ENCODE results near the gene TSPAN9. TPM values are rescaled to one million over a fixed set of nuclear protein-coding genes. Genes with fewer than 3 reads are reported as not detected.

TSPAN9 gene
- total RNA-seq, 4 donors from 2014 or later: 27.9 to 49.1 (median 42.0) TPM

- intact Hi-C loops (cut with DNase I; ENCODE audit: low total_unique reads): loop anchor here (10.0 kb wide), 1 partner anchor 57 kb away; no protein-coding TSS in a partner anchor
- no peak overlapping the region for H3K4me3 ChIP-seq (ENCODE audit: low read depth, poor library complexity, severe bottlenecking)
- no peak for DNase-seq (ENCODE audit: low spot score in 2 of 2)
- WGBS, 2 donors: 89 to 93% methylated on average over 10 of the region's 10 CpGs
- TF ChIP-seq CTCF (IDR thresholded peaks at IDR 0.05) (no peak), POLR2A (IDR thresholded peaks at IDR 0.05) (no peak)
Measured at GRCh38 chr12:3192221-3192620, 115.0 kb downstream of the TSPAN9 start.

GRCh38 chr12:3193131-3193530 lies 116.0 kb downstream of the TSPAN9 start:
- no peak overlapping the region for H3K4me3 ChIP-seq (ENCODE audit: low read depth, poor library complexity, severe bottlenecking)
- TF ChIP-seq CTCF (IDR thresholded peaks at IDR 0.05) (no peak), POLR2A (IDR thresholded peaks at IDR 0.05) (no peak)
- intact Hi-C loops (cut with DNase I; ENCODE audit: low total_unique reads): loop anchor here (10.0 kb wide), 1 partner anchor 58 kb away; no protein-coding TSS in a partner anchor
- 94 to 95% methylated on average over 7 of the region's 7 CpGs for WGBS, 2 donors
- DNase-seq (ENCODE audit: low spot score in 2 of 2): no peak

- TF ChIP-seq POLR2A (IDR thresholded peaks at IDR 0.05) (no peak), CTCF (IDR thresholded peaks at IDR 0.05) (no peak)
- no peak overlapping the region for H3K4me3 ChIP-seq (ENCODE audit: low read depth, poor library complexity, severe bottlenecking)
- intact Hi-C loops (cut with DNase I; ENCODE audit: low total_unique reads): loop anchor here (10.0 kb wide), 1 partner anchor 59 kb away; no protein-coding TSS in a partner anchor
- 73 to 80% methylated on average over 5 of the region's 5 CpGs for WGBS, 2 donors
- DNase-seq (ENCODE audit: low spot score in 2 of 2): no peak
Measured at GRCh38 chr12:3193755-3194154, 116.6 kb downstream of the TSPAN9 start.

- TF ChIP-seq POLR2A (IDR thresholded peaks at IDR 0.05) (no peak), CTCF (IDR thresholded peaks at IDR 0.05) (no peak)
- H3K4me3 ChIP-seq (ENCODE audit: low read depth, poor library complexity, severe bottlenecking): no peak overlapping the region
- 92 to 98% methylated on average over 3 of the region's 3 CpGs for WGBS, 2 donors
- no peak for DNase-seq (ENCODE audit: low spot score in 2 of 2)
- intact Hi-C loops (cut with DNase I; ENCODE audit: low total_unique reads): loop anchor here (10.0 kb wide), 1 partner anchor 61 kb away; no protein-coding TSS in a partner anchor
Measured at GRCh38 chr12:3195337-3195736, 118.2 kb downstream of the TSPAN9 start.

- intact Hi-C loops (cut with DNase I; ENCODE audit: low total_unique reads): loop anchor here (10.0 kb wide), 1 partner anchor 61 kb away; no protein-coding TSS in a partner anchor
- no peak for DNase-seq (ENCODE audit: low spot score in 2 of 2)
- no peak for TF ChIP-seq POLR2A (IDR thresholded peaks at IDR 0.05)
- no peak for TF ChIP-seq CTCF (IDR thresholded peaks at IDR 0.05)
- H3K4me3 ChIP-seq (ENCODE audit: low read depth, poor library complexity, severe bottlenecking): no peak overlapping the region
- WGBS, 2 donors: 86 to 93% methylated on average over 14 of the region's 14 CpGs
Measured at GRCh38 chr12:3195859-3196483, 118.8 kb downstream of the TSPAN9 start.

All from lower leg skin (tissue), 4 donors.